AG20443 (cell line): Measurements from ENCODE around the gene TAF4.
A peak's percentile ranks its signal among the peaks of the same experiment; 100 is the strongest.
"Not testable (repeated sequence)": the region's sequence is repeated elsewhere in the genome, so short reads cannot be mapped to it uniquely, and the experiment has no call there.

Source experiments
- DNase-seq: peaks from one replicate; pipeline ENCODE4 v3.0.0; 2012; ENCODE audit warnings: low spot score, mixed read lengths

Gene TAF4

GRCh38 chr20:62073323-62073722, 7.6 kb upstream of the TAF4 start:
- no peak for DNase-seq

GRCh38 chr20:62071669-62072430, 6.2 kb upstream of the TAF4 start:
- DNase-seq: not testable (repeated sequence)

DNA sequence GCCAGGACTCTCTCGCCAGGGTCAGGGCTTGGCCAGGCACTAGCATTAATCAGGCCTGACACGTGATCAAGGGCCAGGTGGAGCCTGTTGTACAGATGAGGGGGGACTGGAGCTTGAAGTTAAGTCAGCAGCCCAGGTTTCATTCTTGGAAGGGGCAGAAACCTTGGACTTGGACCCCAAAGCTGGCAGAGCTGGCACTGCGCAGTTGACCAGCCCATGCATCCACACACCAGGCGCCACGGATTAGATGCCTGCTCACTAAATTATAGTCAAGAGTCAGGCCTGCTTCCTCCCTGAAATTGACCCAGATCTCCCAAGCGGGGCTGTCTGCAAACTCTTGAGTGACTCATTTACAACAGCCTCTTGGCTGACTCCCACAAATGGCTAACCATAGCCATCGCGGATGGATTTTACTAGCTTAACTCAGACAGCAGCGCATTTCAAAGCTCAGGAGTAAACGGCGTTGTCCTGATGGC, 4.1 kb upstream of the TAF4 start:
- DNase-seq: peak; percentile 67

GRCh38 chr20:62068997-62069396, 3.3 kb upstream of the TAF4 start:
- DNase-seq: no peak

- DNase-seq: no peak
These were observed 2.0 kb upstream of the TAF4 start for GRCh38 chr20:62067547-62068260.

DNA sequence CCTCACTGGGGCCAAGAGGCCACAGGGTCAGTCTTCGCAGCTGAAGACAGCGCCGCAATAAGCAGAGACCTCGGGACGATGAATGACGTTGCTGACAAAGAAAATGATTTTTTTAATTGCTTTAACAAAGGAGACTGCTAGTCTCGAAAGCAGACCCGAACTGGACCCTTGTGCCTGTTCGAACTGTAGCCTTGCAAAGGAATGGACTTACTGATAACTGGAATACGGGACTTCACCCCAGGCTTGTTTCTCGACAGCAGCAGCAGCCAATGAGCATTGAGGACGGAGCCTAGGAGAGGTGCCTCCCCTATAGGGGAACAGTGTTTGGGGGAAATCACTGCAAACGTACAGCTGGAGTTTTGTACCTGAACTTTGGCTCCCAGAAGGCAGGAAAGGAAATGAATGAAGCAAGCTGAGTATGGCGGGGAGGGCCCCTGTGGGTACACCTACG, 1.3 kb upstream of the TAF4 start:
- peak; percentile 52 for DNase-seq

DNA sequence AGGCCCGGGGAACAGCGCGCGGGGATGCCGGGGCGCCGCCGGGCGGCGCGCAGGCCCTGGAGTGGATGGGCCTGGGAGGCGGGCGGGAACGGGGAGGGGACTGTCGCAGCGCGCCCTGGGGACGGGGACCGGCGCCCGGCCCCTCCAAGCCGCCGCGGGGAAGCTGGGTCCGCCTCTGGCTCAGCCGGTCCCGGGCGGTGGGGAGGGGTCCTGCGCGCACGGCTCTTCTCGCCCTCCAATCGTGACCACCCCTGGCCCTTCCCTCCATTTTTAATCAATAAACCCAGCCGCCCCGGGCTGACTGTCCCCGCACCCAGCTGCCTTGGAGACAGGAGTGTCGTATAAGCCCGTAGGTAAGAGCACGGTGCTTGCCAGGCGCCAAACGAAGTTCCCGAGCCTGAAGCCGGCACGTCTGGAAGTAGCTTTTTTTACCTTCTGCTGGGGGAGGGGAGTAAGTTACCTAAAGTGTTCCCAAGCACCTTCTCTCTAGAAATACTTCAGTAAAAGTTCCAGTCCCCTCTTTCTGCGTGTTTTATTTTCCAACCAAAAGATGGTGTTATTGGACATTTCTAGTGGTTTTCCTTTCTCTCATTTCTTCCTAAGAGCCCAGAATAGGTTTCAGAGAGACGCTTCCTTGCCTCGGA, 780 bp upstream of the TAF4 start:
- no peak for DNase-seq

DNA sequence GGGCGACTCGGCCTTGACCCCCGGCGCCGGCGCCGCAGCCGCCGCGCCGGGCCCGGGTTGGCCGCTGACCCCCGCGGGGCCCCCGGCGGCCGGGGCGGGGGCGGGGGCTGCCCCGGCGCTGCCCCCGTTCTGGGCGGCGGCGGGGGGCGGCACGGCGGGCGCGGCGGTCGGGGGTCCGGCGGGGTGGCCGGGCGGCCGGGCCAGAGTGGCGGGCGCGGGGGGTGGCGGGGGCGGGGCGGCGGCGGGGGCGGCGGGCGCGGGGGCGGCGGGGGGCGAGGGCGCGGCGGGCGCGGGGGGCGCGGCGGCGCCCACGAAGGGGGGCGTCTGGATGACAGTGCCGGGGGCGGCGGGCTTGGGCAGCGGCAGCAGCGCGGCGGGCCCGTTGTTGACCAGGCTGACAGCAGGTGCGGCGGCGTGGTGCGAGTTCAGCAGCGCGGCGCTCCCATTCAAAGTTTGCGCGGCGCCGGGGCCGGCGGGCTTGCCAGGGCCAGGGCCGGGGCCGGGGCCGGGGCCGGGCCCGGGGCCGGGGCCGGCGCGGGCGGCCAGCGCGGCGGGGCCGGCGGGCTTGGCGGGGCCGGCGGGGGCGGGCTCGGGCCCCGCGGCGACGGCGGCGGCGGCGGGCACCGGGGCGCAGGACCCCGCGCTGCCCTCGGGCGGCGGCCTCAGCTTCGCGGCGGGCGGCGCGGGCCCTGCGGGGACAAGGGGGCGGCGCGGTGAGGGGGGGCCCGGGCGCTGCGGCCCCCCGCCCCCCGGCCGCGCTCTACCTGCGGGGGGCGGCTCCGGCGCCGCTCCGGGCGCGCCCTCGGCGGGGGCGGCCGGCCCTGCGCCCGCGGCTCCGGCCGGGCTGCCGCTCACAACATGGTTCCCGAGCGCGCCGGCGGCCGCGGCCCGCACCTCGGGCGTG, 659 bp downstream of the TAF4 start:
- peak; percentile 49 for DNase-seq

GRCh38 chr20:62063981-62064769, 1.5 kb downstream of the TAF4 start:
- DNase-seq: peak; percentile 22

- no peak for DNase-seq
These were observed 2.2 kb downstream of the TAF4 start for GRCh38 chr20:62063315-62063980.

- no peak for DNase-seq
These were observed 2.9 kb downstream of the TAF4 start for GRCh38 chr20:62062661-62063314.

- no peak for DNase-seq
These were observed 3.7 kb downstream of the TAF4 start for GRCh38 chr20:62061851-62062423.

DNA sequence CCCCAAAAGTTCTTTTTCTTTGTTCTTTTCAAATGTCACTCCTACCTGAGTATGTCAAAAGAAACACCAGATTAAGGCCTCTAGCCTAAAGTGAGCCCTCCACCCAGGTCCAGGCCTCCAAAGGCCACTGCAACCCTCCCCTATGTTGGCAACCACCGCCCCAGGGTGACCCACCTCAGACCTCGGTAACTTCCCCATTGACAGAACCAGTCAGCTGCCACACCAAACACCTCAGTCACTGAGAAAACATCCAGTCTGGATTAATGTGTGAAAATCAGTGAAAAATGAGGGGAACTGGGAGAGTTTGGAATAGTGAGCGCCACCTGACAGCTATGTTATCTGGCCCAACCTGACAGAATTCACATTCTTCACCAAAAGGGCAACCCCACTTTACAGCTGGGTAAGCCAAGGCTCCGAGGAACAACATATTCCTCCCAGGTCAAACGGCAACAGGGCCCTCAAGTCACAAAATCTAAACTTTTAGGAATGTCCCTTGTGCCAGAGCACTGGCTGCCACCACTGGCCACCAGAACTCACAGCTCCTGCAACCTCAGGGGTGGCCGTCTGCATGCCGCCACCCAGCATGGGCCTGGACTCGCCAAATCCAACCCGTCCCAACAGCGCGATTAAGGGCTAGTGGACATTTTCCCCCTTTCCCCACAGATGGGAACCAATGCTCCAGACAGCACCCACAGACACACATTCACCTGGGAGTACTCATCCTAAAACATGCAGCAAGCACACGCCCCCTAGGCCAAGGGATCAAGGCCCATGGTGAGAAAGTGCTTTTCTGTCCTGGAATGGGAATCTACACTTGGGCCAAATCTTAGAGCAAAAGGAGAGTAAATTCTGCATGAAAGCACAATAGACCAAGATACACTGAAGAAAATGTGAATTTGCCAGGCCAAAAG, 4.8 kb downstream of the TAF4 start:
- DNase-seq: no peak

DNA sequence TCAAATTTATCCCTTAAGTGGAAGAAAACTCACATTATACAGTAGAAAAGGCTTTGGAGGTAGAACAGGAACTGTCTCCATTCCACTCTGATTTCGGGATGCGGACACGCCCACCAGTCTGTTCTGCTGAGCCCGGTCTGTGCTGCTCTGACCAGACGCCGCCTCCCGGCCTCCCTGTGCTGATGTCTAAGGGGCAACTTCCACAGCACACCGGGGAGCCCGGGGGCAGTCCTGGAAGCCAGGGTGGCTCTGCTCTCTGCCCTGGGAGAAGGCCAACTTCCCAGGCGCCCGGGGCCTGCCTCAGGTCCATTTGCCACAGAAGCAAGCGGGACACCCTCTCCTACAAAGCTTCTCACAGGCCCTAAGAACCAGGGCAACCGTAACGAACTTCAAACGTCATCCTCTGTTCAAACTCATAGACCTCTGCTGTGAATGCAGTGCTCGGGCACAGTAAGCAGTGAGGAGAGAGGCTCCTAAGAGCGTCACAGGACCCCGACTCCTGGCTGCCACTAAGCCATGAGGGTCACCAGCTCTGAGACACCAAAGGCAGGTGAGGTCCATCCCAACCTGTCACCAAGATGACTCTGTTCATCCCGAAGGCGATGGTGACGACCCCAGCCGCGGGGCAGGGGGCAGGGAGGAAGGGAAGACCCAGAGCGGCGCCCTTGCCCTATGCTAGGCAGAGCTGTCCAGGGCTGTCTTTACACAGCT, 5.6 kb downstream of the TAF4 start:
- DNase-seq: no peak

DNA sequence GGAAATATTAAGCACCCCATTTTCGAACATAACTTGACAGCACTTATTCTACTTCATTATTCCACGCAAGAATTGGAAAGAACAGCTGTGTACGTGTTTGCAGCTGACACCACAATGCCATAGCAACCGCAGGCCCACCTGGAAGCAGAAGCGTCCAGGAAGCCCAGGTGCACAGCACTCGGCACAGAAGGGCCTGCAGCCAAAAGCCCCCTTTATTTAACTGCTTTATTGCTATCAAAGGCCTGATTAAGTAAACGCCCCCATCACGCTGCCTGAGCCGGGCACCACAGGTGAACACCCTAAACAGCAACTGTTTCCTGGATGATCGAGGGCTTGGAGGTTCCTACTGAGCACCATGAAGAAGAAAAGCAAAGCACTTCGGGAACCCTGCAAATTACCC, 6.3 kb downstream of the TAF4 start:
- DNase-seq: no peak

GRCh38 chr20:62058941-62059340, 6.7 kb downstream of the TAF4 start:
- DNase-seq: no peak

GRCh38 chr20:62056975-62057374, 8.7 kb downstream of the TAF4 start:
- no peak for DNase-seq

DNA sequence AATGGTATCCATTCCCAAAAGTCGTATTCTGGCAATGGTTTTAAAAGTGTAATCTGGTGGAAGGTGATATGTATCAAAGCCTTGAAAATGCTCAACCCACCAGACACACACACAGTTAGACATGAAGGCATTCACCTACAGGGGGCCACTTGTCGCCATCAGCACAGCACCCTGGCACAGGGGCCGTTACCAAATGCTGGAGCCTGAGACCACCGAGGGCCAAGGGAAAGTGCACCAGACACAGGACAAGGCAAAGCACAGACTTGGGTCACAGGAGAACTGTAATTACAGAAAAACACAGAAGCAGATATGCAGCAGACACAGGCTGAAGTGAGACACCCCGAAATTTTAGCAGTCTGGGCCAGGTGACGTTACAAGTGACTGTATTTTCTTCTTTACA, 9.3 kb downstream of the TAF4 start:
- DNase-seq: no peak
